Right forelimb (tissue), 1 donor: ENCODE results near the gene SRRM2.

Experiments
- DNase-seq: peaks from one replicate; pipeline ENCODE4 v3.0.0-alpha.2; 2018

The SRRM2 gene

DNA sequence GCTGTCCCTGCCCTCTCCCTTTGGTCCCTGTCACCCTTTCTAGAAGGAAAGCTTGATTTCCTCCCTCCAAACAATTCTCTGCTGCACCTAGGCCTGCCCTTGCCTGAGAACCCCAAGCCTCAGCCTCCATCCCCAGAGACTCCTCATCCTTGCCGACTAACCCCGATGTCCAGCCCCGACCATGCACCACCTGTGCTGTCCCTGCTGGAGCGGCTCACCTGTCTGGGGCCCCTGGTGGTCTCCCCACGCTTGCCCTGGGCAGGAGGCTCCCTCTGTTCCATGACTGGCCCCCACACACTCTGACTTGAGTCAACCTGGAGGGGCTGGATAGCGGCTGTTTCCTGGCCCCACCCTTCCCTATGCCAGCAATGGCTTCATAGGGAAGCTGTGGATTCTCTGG is 12.0 kb upstream of the SRRM2 start:
- DNase-seq, result no peak

GRCh38 chr16:2741168-2741567 is 11.3 kb upstream of the SRRM2 start:
- DNase-seq, result no peak

DNA sequence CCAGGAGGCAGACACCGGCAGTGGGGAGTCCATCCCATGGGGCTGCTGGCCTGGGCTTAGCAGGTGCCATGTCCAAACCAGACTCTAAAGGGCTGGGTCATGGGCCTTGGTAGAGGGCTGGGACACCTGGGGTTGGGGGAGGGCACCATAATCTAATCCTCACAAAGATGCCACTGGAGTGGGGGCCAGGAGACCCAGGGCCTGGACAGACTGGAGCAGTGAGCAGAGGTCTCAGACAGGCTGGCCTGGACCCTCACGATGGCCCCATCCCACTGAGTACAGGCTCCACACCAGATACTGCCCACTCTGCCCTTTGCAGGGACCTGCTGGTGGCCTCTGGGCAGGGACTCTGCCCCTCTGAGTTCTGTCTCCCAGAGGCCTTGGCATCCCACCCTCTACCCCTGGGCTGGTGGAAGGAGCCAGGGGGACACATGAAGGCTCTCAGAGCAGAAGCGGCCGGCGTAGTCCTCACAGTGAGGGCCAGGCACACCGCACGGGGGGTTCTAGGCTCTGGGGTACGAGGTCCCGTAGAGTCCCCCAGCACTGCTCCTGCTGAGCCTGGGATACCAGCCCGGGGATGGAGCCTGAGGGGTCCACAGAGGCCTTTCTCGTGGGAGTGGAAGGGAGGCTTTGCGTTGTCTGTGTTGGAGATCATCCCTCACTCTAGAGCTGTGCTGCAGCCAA is 10.0 kb upstream of the SRRM2 start:
- DNase-seq, result no peak

- no peak for DNase-seq
These were observed 9.2 kb upstream of the SRRM2 start for GRCh38 chr16:2743007-2743810.

DNA sequence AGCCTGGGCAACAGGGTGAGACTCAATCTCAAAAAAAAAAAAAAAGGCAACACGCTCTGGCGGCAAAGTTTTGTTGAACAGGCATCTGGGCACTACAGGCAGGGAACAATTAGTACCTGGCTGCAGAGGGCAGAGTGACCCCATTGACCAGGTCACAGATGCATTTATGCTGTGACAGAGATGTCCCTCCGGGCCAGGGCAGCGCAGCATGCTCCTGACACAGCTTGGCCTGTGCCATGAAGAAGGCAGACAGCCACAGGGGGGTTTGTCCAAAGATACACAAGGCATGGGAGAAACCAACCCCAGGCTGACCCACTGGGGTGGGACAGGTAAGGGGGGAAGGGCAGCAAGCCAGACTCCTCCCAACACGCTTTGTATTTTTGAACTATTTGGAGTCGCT is 7.7 kb upstream of the SRRM2 start:
- no peak for DNase-seq

DNA sequence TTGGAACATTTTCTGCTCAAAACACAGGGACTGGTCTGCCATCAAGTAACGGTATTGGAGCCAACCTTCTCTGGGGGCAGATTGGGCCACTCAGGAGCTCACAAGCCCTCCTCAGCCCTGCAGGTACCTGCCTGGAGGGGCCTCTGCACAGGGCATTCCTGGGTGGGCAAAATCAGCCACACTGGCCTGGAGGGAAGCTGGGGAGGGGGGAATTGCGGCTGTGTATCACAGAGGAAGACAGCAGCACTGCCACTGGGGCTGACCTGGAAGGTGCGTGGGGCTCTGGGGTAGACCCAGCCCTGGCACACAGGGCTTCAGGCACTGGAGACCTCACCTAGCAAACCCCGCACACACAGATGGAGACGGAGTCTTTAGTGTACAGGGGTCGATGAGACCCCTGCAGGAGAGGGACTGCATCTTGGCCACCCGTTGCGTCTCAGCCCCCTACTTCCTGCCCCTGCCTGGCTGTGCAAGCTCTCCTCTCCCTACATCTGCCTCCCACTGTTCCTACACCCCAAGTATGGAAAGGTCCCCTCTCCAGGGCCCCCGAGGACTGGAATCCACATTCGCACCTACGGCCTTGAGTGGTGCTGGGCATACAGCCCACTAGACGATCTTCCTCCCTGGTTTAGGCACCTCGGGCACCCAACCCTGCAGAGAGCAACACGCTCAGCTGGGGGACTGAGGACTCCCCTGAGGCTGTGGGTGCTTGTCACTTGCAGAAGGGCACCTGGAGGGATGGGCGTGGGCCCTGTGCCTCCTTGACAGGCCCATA is 7.1 kb upstream of the SRRM2 start:
- DNase-seq, result no peak

- DNase-seq, result no peak
These were observed 6.5 kb upstream of the SRRM2 start for GRCh38 chr16:2745961-2746360.

DNA sequence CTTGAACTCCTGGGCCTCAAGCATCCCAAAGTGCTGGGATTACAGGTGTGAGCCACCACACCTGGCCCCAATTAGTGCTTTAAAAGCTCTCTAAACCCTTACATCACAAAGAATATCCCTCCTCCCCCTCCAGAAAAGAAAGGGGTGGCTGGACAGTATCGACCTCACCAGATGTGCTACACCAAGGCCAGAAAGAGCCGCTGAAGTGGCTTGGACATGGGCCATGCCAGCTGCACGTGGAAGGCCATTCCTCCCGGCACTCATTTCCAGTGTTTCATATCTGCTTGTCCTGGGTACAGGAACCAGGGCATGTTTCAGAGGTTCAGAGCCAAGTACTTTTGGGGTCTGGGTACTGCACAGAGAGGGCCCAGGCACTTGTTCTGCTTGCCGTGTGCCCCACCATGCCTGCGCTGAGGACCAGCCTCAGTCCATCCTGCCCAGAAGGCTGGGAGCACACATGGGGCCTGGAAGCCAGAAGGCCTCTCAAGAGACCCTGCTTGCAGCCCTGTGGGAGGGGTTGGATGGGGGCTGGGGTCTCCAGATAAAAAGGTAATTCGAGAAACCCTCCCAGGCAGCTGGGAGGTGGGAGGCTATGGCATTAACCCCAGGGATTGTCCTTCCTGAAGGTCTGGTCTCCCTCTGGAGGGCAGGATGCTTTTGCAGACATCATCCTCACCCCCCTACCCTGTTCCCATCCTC is 3.5 kb upstream of the SRRM2 start:
- no peak for DNase-seq

DNA sequence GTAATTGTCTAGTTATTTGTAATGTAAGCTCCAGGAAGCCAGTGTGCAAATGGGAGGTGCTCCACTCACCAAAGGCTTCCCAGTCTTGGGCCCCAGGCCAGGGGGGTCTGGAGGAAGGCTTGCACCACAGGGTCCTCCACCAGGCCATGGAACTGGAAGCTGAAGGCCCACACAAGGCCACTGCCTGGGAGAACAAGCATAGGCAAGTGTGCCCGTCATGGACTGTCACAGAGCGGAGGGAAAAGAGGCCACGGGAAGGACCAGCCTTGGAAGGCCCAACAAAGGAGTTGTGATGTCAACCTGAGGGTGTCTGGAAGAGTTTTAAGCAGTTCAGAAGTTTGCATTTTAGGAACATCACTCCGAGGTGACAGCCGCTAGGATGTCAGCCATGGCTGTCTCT is 3.0 kb upstream of the SRRM2 start:
- DNase-seq, result no peak

DNA sequence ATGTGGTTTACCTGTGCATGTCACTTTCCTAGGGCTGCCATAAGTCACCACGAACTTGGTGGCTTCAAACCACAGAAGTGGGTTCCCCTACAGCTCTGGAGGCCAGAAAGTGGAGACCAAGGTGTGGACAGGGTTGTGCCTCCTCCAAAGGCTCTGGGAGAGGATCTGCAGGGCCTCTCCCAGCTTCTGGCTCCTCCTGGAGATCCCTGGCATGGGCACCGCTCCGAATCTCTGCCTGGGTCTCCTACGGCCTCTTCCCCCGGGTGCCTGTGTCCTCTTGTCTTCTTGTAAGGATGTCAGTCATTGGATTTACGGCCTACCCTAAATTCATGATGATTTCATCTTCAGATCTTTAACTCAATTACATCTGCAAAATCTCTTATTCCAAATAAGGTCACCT is 2.5 kb upstream of the SRRM2 start:
- DNase-seq, result no peak

GRCh38 chr16:2751577-2752034 is 832 bp upstream of the SRRM2 start:
- DNase-seq, result no peak

DNA sequence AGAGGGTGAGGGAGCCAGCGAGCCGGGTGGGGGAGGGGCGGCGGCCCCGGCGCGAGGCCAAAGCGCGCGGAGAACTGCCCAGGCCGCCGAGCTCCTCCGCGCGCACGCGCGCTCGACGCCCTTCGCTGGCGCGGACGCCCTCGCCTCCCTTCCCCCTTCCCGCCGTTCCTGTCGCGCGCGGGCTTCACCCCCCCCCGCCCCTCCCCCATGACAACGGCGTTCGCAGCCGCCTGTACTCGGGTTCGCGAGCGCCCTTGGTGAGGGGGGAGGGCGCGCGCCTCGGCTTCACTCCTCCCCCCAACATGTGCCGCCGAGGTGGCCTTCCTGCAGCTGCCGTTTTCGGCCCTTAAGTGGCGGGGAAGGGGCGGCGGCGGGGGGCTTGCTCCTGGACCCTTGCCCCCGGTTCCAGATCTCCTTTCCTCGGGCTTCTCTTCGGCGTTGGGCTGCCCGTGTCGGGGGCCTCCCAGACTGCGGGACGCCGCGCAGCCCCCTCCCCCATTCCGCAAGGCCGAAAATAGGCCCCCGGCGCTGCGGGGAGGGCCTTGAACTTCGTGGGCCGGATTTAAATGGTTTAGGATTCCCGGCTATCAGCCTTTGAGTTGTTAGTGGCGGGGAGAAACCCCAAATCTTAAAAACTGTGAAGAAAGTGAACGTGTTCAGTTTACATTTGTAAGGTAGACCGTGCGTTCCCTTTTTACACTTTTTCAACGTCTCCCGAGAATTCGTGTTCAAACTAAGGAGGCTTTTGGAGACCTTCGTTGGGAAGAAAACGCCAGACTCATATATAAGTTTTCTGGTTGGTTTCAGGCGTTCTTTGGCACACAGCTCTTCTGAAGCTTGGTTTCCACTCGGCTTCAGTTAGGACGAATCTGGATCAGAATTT is 653 bp downstream of the SRRM2 start:
- peak; percentile 94 for DNase-seq

DNA sequence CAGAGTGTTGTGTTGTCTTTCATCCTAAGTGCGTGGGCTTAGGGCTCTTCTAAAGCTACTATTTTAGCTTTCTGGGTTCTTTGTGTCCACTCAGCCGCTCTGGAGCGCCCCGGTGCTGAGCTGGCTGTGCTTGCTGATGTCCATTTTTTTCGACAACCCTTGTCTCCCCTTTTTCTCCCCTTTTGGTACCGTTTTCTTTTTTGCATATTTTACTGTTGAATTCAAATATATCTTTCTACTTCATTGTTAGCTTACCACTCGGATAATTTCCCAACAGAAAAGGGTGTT is 1.2 kb downstream of the SRRM2 start:
- DNase-seq, result no peak

DNA sequence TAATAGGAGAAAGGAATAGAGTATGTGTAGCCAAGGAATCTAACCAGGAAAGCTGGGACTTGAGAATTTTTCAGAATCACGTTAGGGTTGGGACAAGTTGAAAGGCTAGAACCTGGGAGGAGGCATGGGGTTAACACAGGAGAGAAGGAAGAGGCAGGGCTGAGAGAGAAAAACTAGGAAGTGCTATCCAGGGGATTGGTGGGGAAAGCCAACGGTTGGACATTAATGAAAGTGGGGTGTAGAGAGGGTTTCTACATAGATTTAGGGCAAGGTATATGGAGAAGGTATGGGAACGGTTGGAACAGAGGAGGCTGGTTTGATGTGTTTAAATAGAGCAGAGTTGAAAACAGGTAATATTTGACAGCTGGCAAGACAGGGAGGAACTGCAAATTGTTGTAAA is 2.7 kb downstream of the SRRM2 start:
- DNase-seq, result no peak

- DNase-seq, result no peak
These were observed 4.0 kb downstream of the SRRM2 start for GRCh38 chr16:2756288-2757015.

DNA sequence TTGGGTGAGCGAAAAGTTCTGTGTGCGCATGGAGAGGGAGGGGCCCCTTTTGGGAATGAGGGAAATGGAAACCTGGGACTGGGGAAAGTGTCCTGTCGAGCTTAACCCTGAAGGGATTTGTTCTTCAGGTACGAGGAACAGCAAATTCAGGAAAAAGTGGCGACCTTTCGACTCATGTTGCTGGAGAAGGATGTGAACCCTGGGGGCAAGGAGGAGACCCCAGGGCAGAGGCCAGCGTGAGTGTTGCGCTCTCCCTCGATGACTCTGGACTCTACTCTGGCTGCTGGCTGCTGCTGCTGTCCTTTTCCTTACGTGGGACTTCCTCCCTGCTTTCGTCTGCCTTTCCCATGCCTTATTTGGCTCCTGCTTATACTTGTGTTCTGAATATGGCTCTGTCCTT is 4.9 kb downstream of the SRRM2 start:
- DNase-seq, result no peak

DNA sequence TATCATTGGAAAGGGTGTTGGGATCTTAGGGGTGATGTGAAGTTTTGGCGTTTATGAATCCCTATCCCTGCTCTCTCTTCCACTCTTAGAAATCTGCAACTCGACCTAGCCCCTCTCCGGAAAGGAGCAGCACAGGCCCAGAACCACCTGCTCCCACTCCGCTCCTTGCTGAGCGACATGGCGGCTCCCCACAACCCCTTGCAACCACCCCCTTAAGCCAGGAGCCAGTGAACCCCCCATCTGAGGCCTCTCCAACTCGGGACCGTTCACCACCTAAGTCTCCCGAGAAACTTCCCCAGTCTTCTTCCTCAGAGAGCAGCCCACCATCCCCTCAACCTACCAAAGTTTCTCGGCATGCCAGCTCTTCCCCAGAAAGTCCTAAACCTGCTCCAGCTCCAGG is 9.0 kb downstream of the SRRM2 start:
- no peak for DNase-seq

GRCh38 chr16:2761886-2762583 is 9.6 kb downstream of the SRRM2 start:
- no peak for DNase-seq

- no peak for DNase-seq
These were observed 10.3 kb downstream of the SRRM2 start for GRCh38 chr16:2762711-2763110.

DNA sequence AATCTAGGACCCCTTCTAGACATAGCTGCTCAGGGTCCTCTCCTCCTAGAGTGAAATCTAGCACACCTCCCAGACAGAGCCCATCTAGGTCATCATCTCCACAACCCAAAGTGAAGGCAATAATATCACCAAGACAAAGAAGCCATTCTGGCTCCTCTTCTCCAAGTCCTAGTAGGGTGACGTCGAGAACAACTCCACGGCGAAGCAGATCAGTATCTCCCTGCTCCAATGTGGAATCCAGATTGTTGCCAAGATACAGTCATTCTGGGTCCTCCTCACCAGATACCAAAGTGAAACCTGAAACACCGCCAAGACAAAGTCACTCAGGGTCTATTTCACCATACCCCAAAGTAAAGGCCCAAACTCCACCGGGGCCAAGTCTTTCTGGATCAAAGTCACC is 10.7 kb downstream of the SRRM2 start:
- no peak for DNase-seq

- DNase-seq, result no peak
These were observed 12.3 kb downstream of the SRRM2 start for GRCh38 chr16:2764718-2765117.
